ENCODE results near the gene CSRP2.

Gene CSRP2

GRCh38 chr12:76891609-76892008 lies 12.8 kb upstream of the CSRP2 start:
- DNase-seq (ENCODE audit: low spot score): no peak

- no peak for DNase-seq (ENCODE audit: low spot score)
Measured at GRCh38 chr12:76890151-76891143, 11.6 kb upstream of the CSRP2 start.

- no peak for DNase-seq (ENCODE audit: low spot score)
Measured at GRCh38 chr12:76888775-76889174, 10.0 kb upstream of the CSRP2 start.

GRCh38 chr12:76883811-76884210 lies 5.0 kb upstream of the CSRP2 start:
- no peak for DNase-seq (ENCODE audit: low spot score)

- no peak for DNase-seq (ENCODE audit: low spot score)
Measured at GRCh38 chr12:76883151-76883550, 4.3 kb upstream of the CSRP2 start.

GRCh38 chr12:76882367-76882766 lies 3.5 kb upstream of the CSRP2 start:
- DNase-seq (ENCODE audit: low spot score): no peak

GRCh38 chr12:76881142-76881541 lies 2.3 kb upstream of the CSRP2 start:
- DNase-seq (ENCODE audit: low spot score): no peak

GRCh38 chr12:76880519-76881023 lies 1.8 kb upstream of the CSRP2 start:
- no peak for DNase-seq (ENCODE audit: low spot score)

GRCh38 chr12:76879710-76880518 lies 1.1 kb upstream of the CSRP2 start:
- peak; percentile 54 for DNase-seq (ENCODE audit: low spot score)

- peak; percentile 56 for DNase-seq (ENCODE audit: low spot score)
Measured at GRCh38 chr12:76878099-76878898, 520 bp downstream of the CSRP2 start.

GRCh38 chr12:76876696-76877229 lies 2.1 kb downstream of the CSRP2 start:
- DNase-seq (ENCODE audit: low spot score): no peak

- no peak for DNase-seq (ENCODE audit: low spot score)
Measured at GRCh38 chr12:76874491-76875190, 4.2 kb downstream of the CSRP2 start.

- DNase-seq (ENCODE audit: low spot score): no peak
Measured at GRCh38 chr12:76874027-76874426, 4.8 kb downstream of the CSRP2 start.

- DNase-seq (ENCODE audit: low spot score): no peak
Measured at GRCh38 chr12:76872415-76872814, 6.4 kb downstream of the CSRP2 start.

- DNase-seq (ENCODE audit: low spot score): no peak
Measured at GRCh38 chr12:76871742-76872141, 7.1 kb downstream of the CSRP2 start.

- DNase-seq (ENCODE audit: low spot score): no peak
Measured at GRCh38 chr12:76871082-76871481, 7.7 kb downstream of the CSRP2 start.

GRCh38 chr12:76866726-76867125 lies 12.1 kb downstream of the CSRP2 start:
- no peak for DNase-seq (ENCODE audit: low spot score)

GRCh38 chr12:76866151-76866567 lies 12.7 kb downstream of the CSRP2 start:
- no peak for DNase-seq (ENCODE audit: low spot score)

GRCh38 chr12:76864791-76865400 lies 13.9 kb downstream of the CSRP2 start:
- no peak for DNase-seq (ENCODE audit: low spot score)

- no peak for DNase-seq (ENCODE audit: low spot score)
Measured at GRCh38 chr12:76863837-76864236, 15.0 kb downstream of the CSRP2 start.
